GM19395 (cell line): ENCODE measurements around the gene BAZ1B.
"Not testable (repeated sequence)": the region's sequence is repeated elsewhere in the genome, so short reads cannot be mapped to it uniquely, and the experiment has no call there.

Experiments
- ATAC-seq: cut with Tn5 transposase; IDR thresholded peaks from one replicate; pipeline ENCODE4 v1.9.1; 2021; ENCODE audit warnings: mild to moderate bottlenecking, moderate library complexity; ENCODE audit not compliant: unreplicated experiment

BAZ1B gene

GRCh38 chr7:73447121-73447733 is 74.9 kb downstream of the BAZ1B start:
- no peak for ATAC-seq

- no peak for ATAC-seq
Observed at GRCh38 chr7:73446682-73447081, 75.4 kb downstream of the BAZ1B start.

GRCh38 chr7:73443548-73444255 is 78.4 kb downstream of the BAZ1B start:
- ATAC-seq, result no peak

GRCh38 chr7:73442903-73443500 is 79.1 kb downstream of the BAZ1B start:
- no peak for ATAC-seq

GRCh38 chr7:73442222-73442902 is 79.7 kb downstream of the BAZ1B start:
- no peak for ATAC-seq

GRCh38 chr7:73439410-73439704 is 82.7 kb downstream of the BAZ1B start:
- no peak for ATAC-seq

- no peak for ATAC-seq
Observed at GRCh38 chr7:73438547-73439409, 83.3 kb downstream of the BAZ1B start.

- ATAC-seq, result no peak
Observed at GRCh38 chr7:73437621-73438416, 84.3 kb downstream of the BAZ1B start.

GRCh38 chr7:73437091-73437490 is 85.0 kb downstream of the BAZ1B start:
- no peak for ATAC-seq

- ATAC-seq, result no peak
Observed at GRCh38 chr7:73436031-73436929, 85.8 kb downstream of the BAZ1B start.

GRCh38 chr7:73435471-73436009 is 86.6 kb downstream of the BAZ1B start:
- no peak for ATAC-seq

- no peak for ATAC-seq
Observed at GRCh38 chr7:73434701-73435069, 87.4 kb downstream of the BAZ1B start.

- ATAC-seq, result peak; percentile 20
Observed at GRCh38 chr7:73433924-73434700, 88.0 kb downstream of the BAZ1B start.

GRCh38 chr7:73432676-73433075 is 89.4 kb downstream of the BAZ1B start:
- no peak for ATAC-seq

- ATAC-seq, result no peak
Observed at GRCh38 chr7:73431041-73431835, 90.9 kb downstream of the BAZ1B start.

GRCh38 chr7:73430540-73430939 is 91.6 kb downstream of the BAZ1B start:
- ATAC-seq, result not testable (repeated sequence)
